Measurements from ENCODE around the gene USP8.

USP8 gene

DNA sequence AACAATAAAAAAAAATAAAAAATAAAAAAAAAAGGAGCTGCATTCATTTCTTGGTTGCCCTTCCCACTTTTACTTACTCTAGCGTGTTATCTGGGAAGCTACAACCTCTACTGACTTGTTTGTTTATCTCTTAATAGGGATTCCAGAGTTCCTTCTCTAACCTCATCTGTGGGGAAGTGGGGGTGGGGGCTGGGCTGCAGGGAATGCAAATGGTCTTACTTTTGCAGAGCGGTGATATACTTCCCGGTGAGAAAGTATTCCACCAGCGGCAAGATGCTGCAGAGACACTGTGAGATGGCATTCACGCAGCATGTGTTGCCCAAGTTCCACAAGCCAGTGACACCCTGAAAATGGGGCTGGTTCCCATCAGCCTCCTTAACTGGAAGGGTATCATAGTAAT lies 120.2 kb downstream of the USP8 start:
- DNase-seq, result no peak

DNA sequence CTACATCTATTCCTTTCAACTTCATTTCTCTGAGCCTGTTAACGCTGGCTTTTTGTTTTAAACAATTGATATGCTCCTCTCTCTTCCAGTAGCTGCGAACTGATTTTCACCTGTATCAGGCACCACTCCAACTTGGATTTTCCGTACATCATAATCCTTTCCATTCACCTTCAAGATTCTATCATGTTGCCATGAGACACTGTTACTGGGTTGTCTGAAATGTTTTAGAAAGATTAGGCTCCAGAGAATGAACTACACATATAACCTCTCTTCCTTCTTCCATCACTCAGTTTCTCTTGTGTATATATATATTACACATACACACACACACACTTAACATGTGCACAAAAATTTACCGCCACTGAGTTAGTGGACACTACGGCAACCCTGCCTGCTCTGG lies 122.4 kb downstream of the USP8 start, which contains the start of gene USP50:
USP50 (minus strand) TSS at position 101 of the 400 bp plus-strand sequence. CDS start 141 bp downstream, outside the sequence.
- DNase-seq, result no peak

DNA sequence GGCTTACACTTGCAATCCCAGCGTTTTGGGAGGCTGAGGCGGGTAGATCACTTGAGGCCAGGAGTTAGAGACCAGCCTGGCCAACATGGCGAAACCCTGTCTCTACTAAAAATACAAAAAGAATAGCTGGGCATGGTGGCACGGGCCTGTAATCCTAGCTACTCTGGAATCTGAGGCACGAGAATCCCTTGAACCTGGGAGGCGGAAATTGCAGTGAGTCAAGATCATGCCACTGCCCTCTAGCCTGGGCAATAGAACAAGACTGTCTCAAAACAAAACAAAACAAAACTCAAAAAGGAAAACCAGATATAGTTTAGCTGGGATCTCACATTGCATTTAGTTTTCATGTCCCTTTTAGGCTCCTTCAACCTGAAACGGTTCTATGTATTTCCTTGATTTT lies 125.1 kb downstream of the USP8 start:
- DNase-seq, result no peak

DNA sequence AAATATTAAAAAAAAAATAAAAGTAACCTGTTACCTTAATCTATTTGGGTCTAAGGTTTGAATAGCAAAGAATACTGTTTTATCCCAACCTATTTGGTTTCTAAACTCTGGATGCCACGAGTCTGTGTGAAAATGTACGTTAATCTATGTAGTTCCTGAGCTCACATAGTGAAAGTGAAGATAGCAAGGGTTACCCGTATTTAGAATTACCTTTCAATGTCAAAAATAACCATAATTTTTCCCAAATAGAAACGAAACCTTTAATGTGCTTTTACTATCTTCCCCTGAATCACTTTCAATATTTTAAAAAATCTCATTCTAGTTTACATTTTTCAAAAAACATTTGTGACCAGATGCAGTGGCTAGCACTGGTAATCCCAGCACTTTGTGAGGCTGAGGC lies 128.0 kb downstream of the USP8 start:
- no peak for DNase-seq

DNA sequence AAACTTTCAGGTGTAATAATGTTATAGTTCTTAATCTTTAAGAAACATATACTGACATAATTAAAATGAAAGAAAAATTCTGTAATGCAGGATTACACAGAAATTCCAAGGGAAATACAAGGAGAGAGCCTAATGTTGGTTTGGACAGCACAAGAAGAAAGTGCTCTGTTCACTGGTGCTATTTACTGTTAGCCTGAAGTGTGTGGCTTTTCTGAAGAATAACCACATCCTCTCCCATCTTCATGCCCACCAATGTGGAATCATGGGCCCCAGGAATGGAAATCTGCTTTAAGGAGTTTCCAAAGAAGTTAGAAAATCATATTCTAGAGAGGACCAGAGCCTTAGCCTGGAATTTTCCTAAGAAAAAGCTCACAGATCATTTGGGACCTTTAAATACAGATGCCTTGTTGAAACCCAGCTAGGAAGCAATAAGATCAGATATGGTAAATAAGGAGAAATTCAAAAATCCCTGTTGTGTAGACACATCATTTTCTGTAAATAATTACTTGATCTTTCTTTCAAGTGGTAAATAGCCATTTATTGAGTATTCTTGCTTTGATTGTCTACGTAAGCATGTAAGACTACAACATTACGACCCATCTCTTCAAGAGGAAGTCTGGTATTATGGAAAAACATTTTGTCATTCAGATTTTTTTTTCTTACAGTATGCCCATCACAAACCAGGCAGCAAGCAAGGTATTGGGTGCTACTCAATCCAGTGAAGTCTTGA lies 132.6 kb downstream of the USP8 start:
- no peak for DNase-seq

DNA sequence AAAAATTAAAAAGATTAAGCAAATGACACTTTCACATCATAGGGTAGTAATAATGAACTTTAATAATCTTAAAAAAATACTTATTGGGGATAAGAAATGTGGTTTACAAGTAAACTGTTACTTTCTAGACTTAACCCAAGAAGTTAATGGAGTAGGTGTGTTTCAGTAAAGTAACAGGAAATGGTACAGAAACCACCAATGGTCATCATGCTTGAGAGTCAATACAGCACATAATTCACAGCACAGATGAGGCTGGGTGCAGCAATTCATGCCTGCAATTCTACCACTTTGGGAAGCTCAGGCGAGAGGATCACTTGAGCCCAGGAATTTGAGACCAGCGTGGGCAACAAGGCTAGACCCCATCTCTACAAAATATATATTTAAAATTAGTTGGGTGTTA lies 133.8 kb downstream of the USP8 start:
- DNase-seq, result no peak

DNA sequence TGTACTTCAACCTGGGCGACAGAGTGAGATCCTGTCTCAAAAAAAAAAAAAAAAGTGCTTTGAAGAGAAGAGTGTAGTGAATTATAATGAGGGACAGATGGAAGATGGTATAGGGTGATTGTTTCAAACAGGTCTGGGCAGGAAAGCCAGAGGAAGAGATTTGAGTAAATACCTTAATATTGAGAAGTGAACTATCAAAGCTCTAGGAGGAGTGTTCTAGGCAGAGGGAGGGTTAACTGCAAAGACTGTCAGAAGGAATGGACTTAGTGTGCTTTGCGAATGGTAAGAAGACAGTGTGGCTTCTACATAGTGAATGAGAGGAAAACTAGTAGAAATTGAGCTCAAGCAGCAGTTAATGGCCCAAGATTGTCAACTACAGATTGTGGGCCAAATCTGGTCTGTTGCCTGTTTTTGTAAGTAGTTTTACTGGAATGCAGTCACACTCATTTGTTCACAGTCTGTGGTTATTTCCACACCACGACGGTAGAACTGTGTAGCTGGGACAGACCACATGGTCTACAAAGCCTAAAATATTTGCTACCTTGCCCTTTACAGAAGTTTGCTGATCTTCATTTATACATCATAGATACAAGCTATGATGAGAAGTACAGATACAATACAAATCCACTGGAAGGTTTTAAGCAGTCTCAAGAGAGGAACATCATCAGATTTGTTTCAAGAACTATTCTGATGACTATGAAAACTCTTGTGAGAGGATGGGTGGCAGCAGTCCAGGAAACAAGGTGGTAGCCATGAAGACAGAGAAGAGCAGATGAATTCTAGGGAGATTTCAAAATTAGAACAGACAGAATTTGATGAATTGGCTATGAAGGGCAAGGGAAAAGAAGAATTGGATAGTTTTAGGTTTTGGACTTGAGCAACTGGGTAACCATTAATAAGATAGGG lies 138.8 kb downstream of the USP8 start:
- DNase-seq, result no peak

DNA sequence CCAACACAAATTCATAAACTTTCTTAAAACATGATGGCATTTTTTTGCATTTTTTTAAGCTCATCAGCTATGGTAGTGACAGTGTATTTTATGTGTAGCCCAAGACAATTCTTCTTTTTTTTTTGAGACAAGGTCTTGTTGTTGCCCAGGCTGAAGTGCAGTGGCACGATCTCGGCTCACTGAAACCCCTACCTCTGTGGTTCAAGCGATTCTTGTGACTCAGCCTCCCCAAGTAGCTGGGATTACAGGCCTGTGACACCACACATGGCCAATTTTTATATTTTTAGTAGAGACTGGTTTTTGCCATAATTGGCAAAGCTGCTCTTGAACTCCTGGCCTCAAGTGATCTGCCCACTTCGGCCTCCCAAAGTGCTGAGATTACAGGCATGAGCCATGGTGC lies 139.6 kb downstream of the USP8 start:
- DNase-seq, result no peak
